Neural cell (in vitro differentiated cells): Measurements from ENCODE around the gene DCXR. TPM values are rescaled to one million over a fixed set of nuclear protein-coding genes. Genes with fewer than 3 reads are reported as not detected.

ENCODE experiments used
- H2AFZ ChIP-seq: fragments of 200-600, 300-800 bp; sonication (generic), shearing (Covaris generic); 2 replicates; pipeline ENCODE4 v1.6.0; 2014; ENCODE audit warnings: low read depth, mild to moderate bottlenecking, antibody characterized with exemption, low read length, moderate library complexity
- H3F3A ChIP-seq: fragments of 200-600 bp; shearing (Covaris generic); 2 replicates; pipeline ENCODE4 v1.6.1; 2016; ENCODE audit warnings: mild to moderate bottlenecking, moderate library complexity, mixed read lengths, antibody characterized with exemption, low read length; ENCODE audit not compliant: insufficient read depth, poor library complexity, severe bottlenecking
- H3K27ac ChIP-seq: fragments of 200-600, 300-800 bp; sonication (generic), shearing (Covaris generic); 2 replicates; pipeline ENCODE4 v1.5.1; 2014; ENCODE audit warnings: mild to moderate bottlenecking, low read length, moderate library complexity
- H3K27me3 ChIP-seq: fragments of 300-800, 200-600 bp; sonication (generic), shearing (Covaris generic); 2 replicates; pipeline ENCODE4 v1.6.0; 2014; ENCODE audit warnings: mild to moderate bottlenecking, low read depth, low read length, moderate library complexity; ENCODE audit not compliant: insufficient read depth
- H3K36me3 ChIP-seq: fragments of 300-800, 200-600 bp; sonication (generic), shearing (Covaris generic); 2 replicates; pipeline ENCODE4 v1.5.1; 2014; ENCODE audit warnings: mild to moderate bottlenecking, antibody characterized with exemption, low read length, moderate library complexity; ENCODE audit not compliant: insufficient read depth
- H3K4me2 ChIP-seq: fragments of 300-800, 200-600 bp; sonication (generic), shearing (Covaris generic); 2 replicates; pipeline ENCODE4 v1.6.0; 2014; ENCODE audit warnings: mild to moderate bottlenecking, low read length
- H3K4me3 ChIP-seq: fragments of 300-800, 200-600 bp; sonication (generic), shearing (Covaris generic); 2 replicates; pipeline ENCODE4 v1.5.1; 2014; ENCODE audit warnings: mild to moderate bottlenecking, low read length, moderate library complexity
- H3K79me2 ChIP-seq: fragments of 200-600 bp; shearing (Covaris generic); replicated peaks from 2 replicates; pipeline ENCODE4 v1.6.0; 2014; ENCODE audit warnings: mild to moderate bottlenecking, low read length, moderate library complexity; ENCODE audit not compliant: insufficient read depth
- H3K9ac ChIP-seq: fragments of 300-800, 200-600 bp; sonication (generic), shearing (Covaris generic); 2 replicates; pipeline ENCODE4 v1.6.1; 2016; ENCODE audit warnings: mild to moderate bottlenecking, low read length, mixed read lengths
- H3K9me2 ChIP-seq: fragments of 200-600 bp; shearing (Covaris generic); 2 replicates; pipeline ENCODE4 v1.6.1; 2016; ENCODE audit warnings: mild to moderate bottlenecking, low read length, mixed read lengths; ENCODE audit not compliant: insufficient read depth
- H3K9me3 ChIP-seq: fragments of 200-600, 300-800 bp; sonication (generic), shearing (Covaris generic); 2 replicates; pipeline ENCODE4 v1.6.1; 2016; ENCODE audit warnings: mild to moderate bottlenecking, mixed run types, low read length, moderate library complexity, mixed read lengths
- H4K20me1 ChIP-seq: fragments of 200-600 bp; shearing (Covaris generic); 2 replicates; pipeline ENCODE4 v1.6.1; 2016; ENCODE audit warnings: mild to moderate bottlenecking, mixed run types; ENCODE audit not compliant: insufficient read depth
- CTCF ChIP-seq: fragments of 450-650 bp; IDR thresholded peaks from 2 replicates; pipeline ENCODE4 v1.5.1; 2014; ENCODE audit warnings: antibody characterized with exemption, mild to moderate bottlenecking, moderate library complexity; ENCODE audit not compliant: poor library complexity, severe bottlenecking
- EP300 ChIP-seq: fragments of 450-650 bp; conservative IDR thresholded peaks from 2 replicates; pipeline ENCODE4 v1.6.1; 2014; ENCODE audit warnings: antibody characterized with exemption, mild to moderate bottlenecking, moderate library complexity; ENCODE audit not compliant: poor library complexity, severe bottlenecking
- EZH2 ChIP-seq: fragments of 200-600, 300-800 bp; shearing (Covaris generic), sonication (generic); IDR thresholded peaks from 2 replicates; pipeline ENCODE4 v1.6.1; 2014; ENCODE audit warnings: antibody characterized with exemption, low read length, borderline replicate concordance, mild to moderate bottlenecking; ENCODE audit not compliant: insufficient read depth, poor library complexity, severe bottlenecking
- MXI1 ChIP-seq: fragments of 450-650 bp; conservative IDR thresholded peaks from 2 replicates; pipeline ENCODE4 v1.6.1; 2014; ENCODE audit warnings: antibody characterized with exemption, mild to moderate bottlenecking; ENCODE audit not compliant: poor library complexity, severe bottlenecking
- POLR2AphosphoS5 ChIP-seq: IDR thresholded peaks from 2 replicates; pipeline ENCODE4 v1.6.1; 2012
- RAD21 ChIP-seq: fragments of 450-650 bp; conservative IDR thresholded peaks from 2 replicates; pipeline ENCODE4 v1.6.1; 2014; ENCODE audit warnings: antibody characterized with exemption, mild to moderate bottlenecking, moderate library complexity
- REST ChIP-seq: IDR thresholded peaks from 2 replicates; pipeline ENCODE4 v1.6.1; 2012; ENCODE audit warnings: borderline replicate concordance
- SMC3 ChIP-seq: fragments of 450-650 bp; conservative IDR thresholded peaks from 2 replicates; pipeline ENCODE4 v1.6.1; 2014; ENCODE audit warnings: antibody characterized with exemption, mild to moderate bottlenecking, moderate library complexity; ENCODE audit not compliant: poor library complexity
- TAF1 ChIP-seq: IDR thresholded peaks from 2 replicates; pipeline ENCODE4 v1.6.1; 2012; ENCODE audit warnings: low read depth
- polyA plus RNA-seq: library from polyadenylated mRNA; depleted of rRNA; stranded (reverse); fragments of >200 nt; gene quantifications from 2 replicates; pipeline ENCODE4 v1.2.3, GENCODE V29; 2014

Gene DCXR
- polyA plus RNA-seq, 1 donor from 2014 or later, result 129 TPM

GRCh38 chr17:82006468-82007227, 30.8 kb downstream of the DCXR start:
- no peak overlapping the region for H3K27ac ChIP-seq
- no peak overlapping the region for H3K9ac ChIP-seq
- H2AFZ ChIP-seq, result no peak overlapping the region
- no peaks in the 10 kb centered on the region for H3K27me3 ChIP-seq
- no peaks in the 10 kb centered on the region for H4K20me1 ChIP-seq
- H3K4me2 ChIP-seq, result no peak overlapping the region
- no peaks in the 10 kb centered on the region for H3K9me2 ChIP-seq
- no peak overlapping the region for H3K4me3 ChIP-seq
- H3K36me3 ChIP-seq, result no peaks in the 10 kb centered on the region
- H3F3A ChIP-seq, result no peaks in the 10 kb centered on the region
- no peaks in the 10 kb centered on the region for H3K79me2 ChIP-seq
- TF ChIP-seq EZH2 (no peak), CTCF (no peak), REST (no peak), POLR2AphosphoS5 (no peak), SMC3 (no peak), RAD21 (no peak), MXI1 (no peak), EP300 (no peak), TAF1 (no peak)
- H3K9me3 ChIP-seq, result no peaks in the 10 kb centered on the region

- no peaks in the 10 kb centered on the region for H3K36me3 ChIP-seq
- H3K27ac ChIP-seq, result no peak overlapping the region
- no peaks in the 10 kb centered on the region for H3K9me3 ChIP-seq
- H2AFZ ChIP-seq, result no peak overlapping the region
- H3K4me2 ChIP-seq, result no peak overlapping the region
- H3K4me3 ChIP-seq, result no peak overlapping the region
- no peaks in the 10 kb centered on the region for H3K9me2 ChIP-seq
- no peaks in the 10 kb centered on the region for H3K79me2 ChIP-seq
- H3K9ac ChIP-seq, result no peak overlapping the region
- H3F3A ChIP-seq, result no peaks in the 10 kb centered on the region
- no peaks in the 10 kb centered on the region for H3K27me3 ChIP-seq
- no peaks in the 10 kb centered on the region for H4K20me1 ChIP-seq
- TF ChIP-seq POLR2AphosphoS5 (no peak), RAD21 (no peak), CTCF (no peak), TAF1 (no peak), SMC3 (no peak), EP300 (no peak), REST (no peak), EZH2 (no peak), MXI1 (no peak)
Observed at GRCh38 chr17:82005701-82006348, 31.7 kb downstream of the DCXR start.
